Activated T-helper 1 cell treated with anti-CD3 and anti-CD28 coated beads, Interleukin-12 subunit alpha, Interleukin-12 subunit beta, Interleukin-2, Interleukin-4 antibody, amounts not matched to agents 30 ng/mL and 10 ng/mL and 1 ng/mL, durations not matched to agents 14 hours and 24 hours and 36 hours (primary cell): ENCODE results near the gene AGFG2. TPM values are rescaled to one million over a fixed set of nuclear protein-coding genes. Genes with fewer than 3 reads are reported as not detected.
"Not testable (repeated sequence)": the region's sequence is repeated elsewhere in the genome, so short reads cannot be mapped to it uniquely, and the experiment has no call there.

Experiments
- DNase-seq: peaks from one replicate; pipeline ENCODE4 v3.0.0; 2021; ENCODE audit warnings: low spot score
- H3K27ac Mint-ChIP-seq: one replicate; pipeline ENCODE4 v1.8.0; 2021; ENCODE audit warnings: mild to moderate bottlenecking, mixed read lengths
- H3K27me3 Mint-ChIP-seq: one replicate; pipeline ENCODE4 v1.8.0; 2022; ENCODE audit warnings: mild to moderate bottlenecking, moderate library complexity, mixed read lengths; ENCODE audit not compliant: insufficient read depth
- H3K36me3 Mint-ChIP-seq: one replicate; pipeline ENCODE4 v1.8.0; 2021; ENCODE audit warnings: low read depth, mixed read lengths
- H3K4me1 Mint-ChIP-seq: one replicate; pipeline ENCODE4 v1.8.0; 2021; ENCODE audit warnings: low read depth, mixed read lengths
- H3K4me3 Mint-ChIP-seq: one replicate; pipeline ENCODE4 v1.8.0; 2021; ENCODE audit warnings: mild to moderate bottlenecking, moderate library complexity, mixed read lengths
- H3K9me3 Mint-ChIP-seq: one replicate; pipeline ENCODE4 v1.8.0; 2021; ENCODE audit warnings: mixed read lengths
- intact Hi-C: fragments of 100-400 bp; cut with micrococcal nuclease; formaldehyde crosslinking; loops from one replicate; pipeline ENCODE4 v1.15.1; 2024
- total RNA-seq: library from RNA; stranded (reverse); gene quantifications from 2 replicates; pipeline ENCODE4 v1.2.3, GENCODE V29; 2022

AGFG2 gene
- total RNA-seq, 1 donor from 2014 or later: 124 TPM

DNA sequence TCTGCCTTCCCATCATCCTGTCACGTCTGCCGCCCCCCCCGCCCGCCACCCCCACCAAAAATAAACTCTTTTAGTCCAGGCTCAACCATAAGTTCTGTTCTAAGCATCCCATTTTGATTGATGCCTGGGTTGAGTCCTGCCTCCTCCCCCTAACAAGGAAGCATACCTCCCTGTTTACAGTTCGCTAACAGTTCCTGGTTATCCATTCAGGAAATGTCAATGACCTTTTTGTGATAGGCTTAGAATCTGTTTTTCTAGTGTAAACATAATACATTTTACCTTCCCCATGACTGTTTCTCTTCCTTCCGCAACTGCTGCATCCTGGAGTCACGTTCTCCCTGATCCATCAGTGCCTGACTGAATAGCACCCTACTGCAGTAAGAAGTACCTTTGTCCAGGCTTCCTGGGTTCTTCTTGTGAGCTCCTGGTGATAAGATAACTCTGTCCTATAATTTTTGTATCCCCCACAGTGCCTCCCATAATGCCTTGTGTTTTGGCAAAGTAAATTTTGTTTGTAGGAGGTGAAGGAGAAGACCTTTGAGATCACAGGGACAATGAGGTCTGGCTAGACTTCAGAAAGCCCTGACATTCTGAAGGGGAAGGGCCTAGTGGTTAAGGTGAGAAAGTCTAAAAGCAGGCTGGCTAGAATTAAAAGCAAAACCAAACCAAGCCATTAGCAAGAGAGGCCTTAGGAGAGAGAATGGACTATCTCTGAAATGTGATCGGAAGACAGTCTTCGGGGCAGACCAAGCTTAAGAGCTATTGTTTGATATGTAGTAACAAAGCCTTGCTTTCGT lies 7.3 kb downstream of the AGFG2 start:
- Mint-ChIP-seq H3K27me3 (no peaks in the 10 kb centered on the region), H3K9me3 (no peaks in the 10 kb centered on the region), H3K27ac (peak overlapping the region; percentile 100), H3K4me1 (peaks cover 94% of the 10 kb centered on the region), H3K36me3 (peaks cover 51% of the 10 kb centered on the region), H3K4me3 (peak overlapping the region; percentile 80)
- DNase-seq: no peak
- intact Hi-C loops: loop anchor here (1.0 kb wide), 1 partner anchor 8 kb away; no protein-coding TSS in a partner anchor

DNA sequence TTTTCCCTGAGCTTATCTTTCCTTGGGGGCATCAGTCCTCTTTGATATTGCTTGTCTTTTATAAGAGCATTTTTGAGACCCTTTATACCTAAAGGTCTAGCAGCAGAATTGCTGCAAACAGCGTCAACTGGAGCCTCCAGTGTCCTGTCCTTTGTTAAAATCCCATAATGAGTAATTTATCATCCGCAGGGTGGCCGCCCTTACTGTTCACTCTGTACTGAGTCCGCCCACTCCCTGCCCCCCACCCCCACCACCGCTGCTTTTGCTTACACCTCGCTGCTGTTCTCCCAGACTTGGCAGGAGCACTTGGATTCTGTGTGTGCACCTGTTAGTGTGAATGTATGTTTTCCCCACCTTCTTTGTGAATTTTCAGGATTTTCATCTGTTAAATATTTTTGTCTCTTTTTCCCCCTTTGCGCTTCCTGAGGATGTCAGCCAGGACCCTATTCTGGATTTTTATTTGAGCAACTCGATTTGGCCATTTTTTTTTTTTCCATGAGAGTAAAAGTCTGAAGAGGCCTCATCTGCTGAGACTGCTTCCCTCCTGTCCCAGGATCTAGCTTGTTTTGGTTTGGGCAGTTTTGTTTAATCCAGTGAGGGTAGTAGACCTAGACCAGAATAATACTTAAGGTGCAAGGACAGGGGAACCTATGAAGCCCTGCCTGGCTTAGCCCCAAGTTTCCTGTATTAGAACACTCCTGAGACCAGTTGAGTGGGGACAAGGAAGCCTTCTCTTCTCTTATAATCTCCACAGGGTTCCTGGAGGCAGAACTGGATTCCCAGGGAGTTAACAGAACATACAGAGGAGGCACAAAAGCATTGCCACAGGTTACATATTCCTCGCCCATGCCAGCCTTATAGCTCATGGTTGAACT lies 8.2 kb downstream of the AGFG2 start:
- DNase-seq: no peak
- H3K9me3 Mint-ChIP-seq: no peaks in the 10 kb centered on the region
- H3K27me3 Mint-ChIP-seq: no peaks in the 10 kb centered on the region
- H3K4me1 Mint-ChIP-seq: peaks cover 86% of the 10 kb centered on the region
- peaks cover 48% of the 10 kb centered on the region for H3K36me3 Mint-ChIP-seq
- intact Hi-C loops: loop anchor here (1.0 kb wide), 1 partner anchor 9 kb away; no protein-coding TSS in a partner anchor
- peak overlapping the region; percentile 80 for H3K4me3 Mint-ChIP-seq
- H3K27ac Mint-ChIP-seq: peak overlapping the region; percentile 100

DNA sequence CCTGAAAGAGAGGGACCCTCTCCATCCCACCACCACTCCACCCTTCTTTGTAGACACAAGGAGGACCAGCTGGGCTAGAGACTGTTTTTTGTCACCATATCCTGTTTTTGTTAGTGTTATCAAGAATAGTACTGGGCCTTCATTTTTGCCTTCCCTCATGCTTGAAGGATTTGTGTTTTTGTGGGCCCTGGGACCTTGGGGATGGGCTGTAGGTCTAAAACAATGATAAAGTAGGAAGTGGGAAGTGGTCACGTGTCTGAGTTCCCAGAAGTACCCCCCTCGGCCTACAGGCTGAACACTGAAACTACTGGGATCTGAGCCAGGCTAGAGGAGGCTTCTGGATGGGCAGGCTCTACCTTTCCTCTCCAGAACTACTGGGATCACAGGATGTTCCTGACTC lies 8.9 kb downstream of the AGFG2 start:
- peak overlapping the region; percentile 100 for H3K27ac Mint-ChIP-seq
- intact Hi-C loops: no loop called here
- DNase-seq: no peak
- no peaks in the 10 kb centered on the region for H3K27me3 Mint-ChIP-seq
- peaks cover 46% of the 10 kb centered on the region for H3K36me3 Mint-ChIP-seq
- H3K4me3 Mint-ChIP-seq: peak overlapping the region; percentile 80
- H3K9me3 Mint-ChIP-seq: no peaks in the 10 kb centered on the region
- peaks cover 83% of the 10 kb centered on the region for H3K4me1 Mint-ChIP-seq

DNA sequence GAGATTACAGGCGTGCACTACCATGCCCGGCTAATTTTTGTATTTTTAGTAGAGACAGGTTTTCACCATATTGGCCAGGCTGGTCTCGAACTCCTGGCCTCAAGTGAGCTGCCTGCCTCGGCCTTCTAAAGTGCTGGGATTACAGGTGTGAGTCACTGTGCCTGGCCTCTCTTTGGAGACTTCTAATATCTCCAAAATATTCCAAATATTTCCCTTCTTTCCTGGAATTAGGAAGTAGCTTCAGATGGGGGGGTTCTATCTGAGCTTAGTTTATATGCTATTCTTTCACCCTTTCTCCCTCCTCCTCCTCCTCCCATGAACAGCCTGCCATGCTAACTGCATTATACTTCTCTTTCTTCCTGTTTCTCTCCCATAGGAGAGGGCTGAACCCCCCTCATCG lies 9.4 kb downstream of the AGFG2 start:
- Mint-ChIP-seq H3K4me3 (peak overlapping the region; percentile 40), H3K36me3 (peaks cover 47% of the 10 kb centered on the region), H3K27ac (peak overlapping the region; percentile 100), H3K4me1 (peaks cover 78% of the 10 kb centered on the region)
- H3K27me3 Mint-ChIP-seq, H3K9me3 Mint-ChIP-seq, DNase-seq, intact Hi-C loops: not testable (repeated sequence)

DNA sequence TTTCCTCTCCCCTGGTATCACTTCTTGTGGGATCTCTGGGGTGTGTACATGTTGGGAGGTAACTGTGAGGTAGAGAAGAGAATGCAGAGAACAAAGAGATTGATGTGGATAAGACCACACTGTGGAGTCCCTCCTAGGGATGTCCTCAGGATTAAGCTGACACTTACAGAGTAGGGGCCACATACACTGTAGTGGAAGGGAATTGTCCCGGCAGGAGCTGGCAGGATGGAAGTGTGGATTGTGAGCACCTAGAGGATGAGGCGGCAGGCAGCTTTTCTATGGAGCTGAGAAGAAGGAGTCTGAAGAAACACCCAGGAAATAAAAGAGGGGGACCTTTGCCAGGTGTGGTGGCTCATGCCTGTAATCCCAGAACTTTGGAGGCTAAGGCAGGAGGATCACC lies 13.5 kb downstream of the AGFG2 start:
- no peak for DNase-seq
- no peaks in the 10 kb centered on the region for H3K9me3 Mint-ChIP-seq
- peaks cover 37% of the 10 kb centered on the region for H3K4me1 Mint-ChIP-seq
- H3K4me3 Mint-ChIP-seq: no peak overlapping the region
- H3K27ac Mint-ChIP-seq: peak overlapping the region; percentile 66
- intact Hi-C loops: no loop called here
- no peaks in the 10 kb centered on the region for H3K27me3 Mint-ChIP-seq
- peaks cover 49% of the 10 kb centered on the region for H3K36me3 Mint-ChIP-seq

DNA sequence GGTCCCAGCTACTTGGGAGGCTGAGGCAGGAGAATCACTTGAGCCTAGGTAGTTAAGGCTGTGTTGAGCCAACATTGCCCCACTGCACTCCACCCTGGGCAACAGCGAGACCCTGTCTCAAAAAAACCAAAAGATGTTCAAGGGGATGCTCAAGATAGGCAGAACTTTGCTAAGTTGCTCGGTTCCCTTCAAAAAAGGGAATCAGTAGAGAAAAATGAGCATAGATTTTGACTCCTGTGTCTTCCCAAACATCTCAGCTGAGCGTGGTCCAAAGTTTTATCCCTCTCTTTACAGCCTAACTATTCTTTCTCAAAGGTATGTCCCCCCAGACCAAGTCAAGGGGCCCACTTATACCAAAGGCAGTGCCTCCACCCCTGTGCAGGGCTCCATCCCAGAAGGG lies 14.0 kb downstream of the AGFG2 start:
- H3K36me3 Mint-ChIP-seq: peaks cover 45% of the 10 kb centered on the region
- peaks cover 32% of the 10 kb centered on the region for H3K4me1 Mint-ChIP-seq
- no peaks in the 10 kb centered on the region for H3K27me3 Mint-ChIP-seq
- DNase-seq: no peak
- H3K4me3 Mint-ChIP-seq: no peak overlapping the region
- H3K9me3 Mint-ChIP-seq: no peaks in the 10 kb centered on the region
- intact Hi-C loops: no loop called here
- H3K27ac Mint-ChIP-seq: no peak overlapping the region

DNA sequence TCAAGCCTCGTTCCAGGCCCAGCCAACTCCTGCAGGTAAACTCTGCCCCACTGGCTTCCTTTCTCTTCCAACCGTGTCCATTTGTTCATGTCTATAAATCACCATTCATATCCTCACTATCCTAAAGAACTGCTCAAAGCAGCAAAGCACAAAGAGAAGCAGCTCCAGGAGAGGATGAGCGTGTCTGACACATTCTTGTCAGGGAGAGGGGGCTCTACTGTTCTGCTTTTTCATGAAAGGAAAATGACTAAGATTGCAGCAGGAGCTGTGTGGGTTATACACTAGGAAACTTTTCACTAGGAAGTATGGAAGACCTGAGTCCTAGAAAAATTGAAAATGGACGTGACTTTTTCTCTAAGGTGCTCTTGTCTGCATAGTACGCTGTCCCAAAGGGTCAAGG lies 16.7 kb downstream of the AGFG2 start:
- Mint-ChIP-seq H3K27me3 (no peaks in the 10 kb centered on the region), H3K4me3 (no peak overlapping the region), H3K9me3 (no peaks in the 10 kb centered on the region), H3K36me3 (peaks cover 34% of the 10 kb centered on the region), H3K27ac (peak overlapping the region; percentile 45), H3K4me1 (peaks cover 16% of the 10 kb centered on the region)
- intact Hi-C loops: no loop called here
- DNase-seq: no peak

DNA sequence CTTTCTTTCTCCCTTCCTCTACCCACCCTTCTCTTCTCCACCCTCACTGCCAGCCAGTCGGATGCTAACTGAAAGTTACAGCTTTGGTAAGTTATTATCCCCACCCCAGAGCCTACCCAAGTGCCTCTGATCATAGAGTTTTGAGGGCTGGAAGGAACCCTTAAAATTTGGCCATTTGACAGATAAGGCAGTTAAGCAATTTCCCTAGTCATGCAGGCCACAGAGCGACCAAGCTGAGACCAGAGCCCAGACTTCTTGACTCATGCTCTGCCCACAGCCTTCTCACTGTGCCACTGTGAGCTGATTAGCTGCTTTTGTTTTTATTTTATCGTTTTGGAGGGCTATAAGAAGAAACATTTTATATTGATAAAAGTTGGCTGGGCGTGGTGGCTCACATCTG lies 17.5 kb downstream of the AGFG2 start:
- H3K27me3 Mint-ChIP-seq: no peaks in the 10 kb centered on the region
- DNase-seq: no peak
- H3K9me3 Mint-ChIP-seq: no peaks in the 10 kb centered on the region
- H3K4me1 Mint-ChIP-seq: peaks cover 15% of the 10 kb centered on the region
- H3K36me3 Mint-ChIP-seq: peaks cover 33% of the 10 kb centered on the region
- no peak overlapping the region for H3K4me3 Mint-ChIP-seq
- intact Hi-C loops: no loop called here
- no peak overlapping the region for H3K27ac Mint-ChIP-seq

DNA sequence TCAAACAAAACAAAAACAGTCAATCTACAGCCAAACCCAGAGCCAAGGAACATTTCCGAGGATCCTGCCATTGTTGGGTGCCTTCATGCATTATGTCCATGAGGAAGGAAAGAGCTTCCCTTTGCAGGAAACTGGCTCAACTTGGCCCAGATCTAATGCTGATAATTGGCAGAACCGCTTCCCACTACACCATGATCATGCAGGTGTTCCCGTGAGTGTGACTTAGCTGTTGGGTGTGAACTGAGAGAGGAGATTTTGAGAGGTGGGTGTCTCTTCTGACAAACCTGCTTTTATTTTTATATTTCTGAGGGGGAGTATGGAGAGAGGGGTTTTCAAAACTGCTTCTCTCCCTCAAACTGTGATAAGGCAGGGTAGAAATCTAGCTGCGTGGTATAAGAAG lies 20.1 kb downstream of the AGFG2 start:
- Mint-ChIP-seq H3K36me3 (peaks cover 32% of the 10 kb centered on the region), H3K4me3 (no peak overlapping the region), H3K27ac (no peak overlapping the region), H3K4me1 (peaks cover 15% of the 10 kb centered on the region), H3K27me3 (no peaks in the 10 kb centered on the region), H3K9me3 (no peaks in the 10 kb centered on the region)
- DNase-seq: no peak
- intact Hi-C loops: loop anchor here (1.0 to 2.0 kb wide), 6 partner anchors 9 to 166 kb away; partner anchors contain the start of gene NYAP1

DNA sequence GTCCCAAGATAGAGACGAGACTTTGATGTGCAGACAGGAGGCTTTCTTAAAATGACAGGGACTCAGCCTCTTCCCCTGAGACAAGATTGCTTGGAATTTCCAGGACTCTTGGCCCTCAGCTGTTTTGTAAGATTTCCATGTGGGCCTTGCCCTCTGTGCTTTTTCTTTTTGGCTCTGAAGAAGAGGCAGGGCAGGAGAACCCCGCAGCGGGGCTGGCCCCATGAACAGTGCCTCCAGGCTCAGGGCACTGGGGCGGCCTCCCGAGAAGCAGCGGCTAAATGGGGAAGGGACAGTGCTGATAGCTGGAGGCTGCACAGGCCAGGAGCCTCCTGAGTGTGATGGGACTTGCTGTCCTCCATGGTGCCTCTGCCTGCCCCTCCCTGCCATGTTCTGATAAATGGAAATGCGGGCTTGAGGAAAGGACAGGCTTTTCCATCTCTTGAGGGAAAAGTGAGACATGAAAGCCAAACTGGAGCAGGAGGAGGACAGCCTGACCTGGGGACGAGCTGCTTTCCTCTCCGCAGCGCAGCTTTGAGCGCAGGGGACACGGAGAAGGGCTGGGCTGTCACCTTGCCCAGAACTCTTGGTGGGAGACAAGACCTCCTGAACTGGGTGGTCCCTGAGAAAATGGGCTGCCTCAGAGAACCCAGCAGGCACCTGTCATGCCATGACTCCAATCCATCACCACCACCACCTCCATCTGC lies 22.6 kb downstream of the AGFG2 start:
- Mint-ChIP-seq H3K9me3 (no peaks in the 10 kb centered on the region), H3K27me3 (no peaks in the 10 kb centered on the region), H3K4me1 (peaks cover 17% of the 10 kb centered on the region), H3K4me3 (no peak overlapping the region), H3K36me3 (peaks cover 20% of the 10 kb centered on the region), H3K27ac (no peak overlapping the region)
- no peak for DNase-seq
- intact Hi-C loops: loop anchor here (5.0 kb wide), 1 partner anchor 34 kb away; no protein-coding TSS in a partner anchor

DNA sequence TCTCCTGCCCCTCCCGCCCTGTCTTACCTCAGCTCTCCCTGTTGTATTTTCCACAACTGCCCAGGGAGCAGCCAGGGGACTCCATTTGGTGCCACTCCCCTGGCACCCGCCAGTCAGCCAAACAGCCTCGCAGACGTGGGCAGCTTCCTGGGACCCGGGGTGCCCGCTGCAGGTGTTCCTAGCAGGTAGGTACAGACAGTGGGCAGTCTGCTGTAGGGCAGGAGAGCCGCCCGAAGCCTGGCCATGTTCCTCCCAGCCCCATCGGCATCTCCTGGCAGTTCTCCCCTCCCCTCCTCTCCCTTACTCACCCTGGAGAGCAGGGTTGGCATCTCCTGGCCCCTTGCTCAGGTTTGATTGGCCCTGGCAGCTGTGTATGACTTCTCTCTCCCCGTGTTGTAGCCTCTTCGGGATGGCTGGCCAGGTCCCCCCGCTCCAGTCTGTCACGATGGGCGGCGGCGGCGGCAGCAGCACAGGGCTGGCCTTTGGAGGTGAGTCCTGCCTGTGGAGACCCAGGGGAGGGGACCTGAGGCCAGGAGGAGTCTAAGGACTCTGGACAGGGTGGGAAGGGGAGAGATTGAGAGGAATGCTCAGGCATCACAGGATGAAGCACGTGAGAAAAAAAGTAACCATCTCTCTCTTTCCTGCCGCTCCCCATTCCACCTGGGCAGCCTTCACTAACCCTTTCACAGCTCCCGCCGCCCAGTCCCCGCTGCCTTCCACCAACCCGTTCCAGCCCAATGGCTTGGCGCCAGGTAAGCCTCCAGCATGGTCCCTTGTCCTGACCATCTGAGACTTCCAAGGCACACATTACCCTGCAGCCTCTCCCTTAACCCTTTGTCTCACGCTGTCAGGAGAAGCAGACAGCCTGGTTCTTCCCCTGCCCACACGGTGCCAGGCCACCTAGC lies 23.4 kb downstream of the AGFG2 start:
- intact Hi-C loops: loop anchor here (5.0 kb wide), 1 partner anchor 35 kb away; no protein-coding TSS in a partner anchor
- Mint-ChIP-seq H3K4me1 (peaks cover 21% of the 10 kb centered on the region), H3K27me3 (no peaks in the 10 kb centered on the region), H3K9me3 (no peaks in the 10 kb centered on the region), H3K36me3 (peaks cover 17% of the 10 kb centered on the region), H3K27ac (no peak overlapping the region), H3K4me3 (no peak overlapping the region)
- DNase-seq: no peak

DNA sequence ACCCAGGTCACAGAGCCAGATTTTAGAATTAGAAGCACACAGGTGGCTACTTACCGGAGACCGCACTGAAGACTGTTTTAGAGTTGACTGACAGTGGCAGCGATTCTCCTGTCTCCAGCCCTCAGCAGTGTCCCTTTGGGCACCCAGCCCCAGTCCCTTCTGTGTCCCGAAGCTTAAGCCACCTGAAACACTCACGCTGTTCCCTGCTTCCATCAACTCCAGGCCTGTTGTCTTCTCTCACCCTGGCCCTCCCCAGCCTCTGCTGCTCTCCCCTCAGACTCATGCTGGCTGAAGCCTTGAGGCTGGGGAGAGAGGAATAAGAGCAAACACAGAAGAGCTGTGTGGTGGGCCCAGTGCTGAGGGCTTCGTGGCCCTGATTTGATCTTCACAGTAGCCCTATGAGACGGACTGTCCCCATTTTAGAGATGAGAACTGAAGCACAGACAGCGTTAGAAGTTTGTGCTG lies 24.1 kb downstream of the AGFG2 start:
- no peak overlapping the region for H3K27ac Mint-ChIP-seq
- H3K36me3 Mint-ChIP-seq: peaks cover 17% of the 10 kb centered on the region
- intact Hi-C loops: loop anchor here (5.0 kb wide), 1 partner anchor 36 kb away; no protein-coding TSS in a partner anchor
- H3K9me3 Mint-ChIP-seq: no peaks in the 10 kb centered on the region
- peaks cover 28% of the 10 kb centered on the region for H3K4me1 Mint-ChIP-seq
- DNase-seq: no peak
- no peaks in the 10 kb centered on the region for H3K27me3 Mint-ChIP-seq
- no peak overlapping the region for H3K4me3 Mint-ChIP-seq
